Lung (tissue), 12 donors: ENCODE results near the gene PRKG1. TPM values are rescaled to one million over a fixed set of nuclear protein-coding genes. Genes with fewer than 3 reads are reported as not detected.

Experiments used
- ATAC-seq: fragments of 200-7000 bp; cut with Tn5 transposase; one replicate; pipeline ENCODE4 v1.9.1; 2020; ENCODE audit warnings: moderate number of reproducible peaks; ENCODE audit not compliant: insufficient read depth, low FRiP score
- DNase-seq, 3 donors: peaks; one replicate each; pipeline ENCODE4 v3.0.0-alpha.2; 2013 to 2017
- H3K27ac ChIP-seq, 2 donors: one replicate each; pipeline ENCODE4 v1.5.1; 2013; ENCODE audit warnings: mild to moderate bottlenecking in 2 of 2, moderate library complexity in 2 of 2, control low read depth in 1 of 2, inconsistent platforms in 1 of 2, low read depth in 1 of 2, low read length in 1 of 2
- H3K27me3 ChIP-seq, 3 donors: one replicate each; pipeline ENCODE4 v1.5.1; 2013; ENCODE audit warnings: low read length in 2 of 3; ENCODE audit not compliant: control insufficient read depth in 3 of 3, insufficient read depth in 3 of 3
- H3K36me3 ChIP-seq, 4 donors: one replicate each; pipeline ENCODE4 v1.5.1; 2013; ENCODE audit warnings: low read length in 4 of 4, mild to moderate bottlenecking in 1 of 4, moderate library complexity in 1 of 4; ENCODE audit not compliant: control insufficient read depth in 4 of 4, insufficient read depth in 4 of 4
- H3K4me1 ChIP-seq, 5 donors: one replicate each; pipeline ENCODE4 v1.5.1; 2013; ENCODE audit warnings: low read length in 5 of 5, mild to moderate bottlenecking in 2 of 5, moderate library complexity in 1 of 5; ENCODE audit not compliant: control insufficient read depth in 5 of 5, insufficient read depth in 5 of 5
- H3K4me3 ChIP-seq: one replicate; pipeline ENCODE4 v1.5.1; 2013; ENCODE audit warnings: mild to moderate bottlenecking, control low read depth, moderate library complexity
- H3K9ac ChIP-seq, 2 donors: one replicate each; pipeline ENCODE4 v1.5.1; 2013; ENCODE audit warnings: low read length in 2 of 2, control low read depth in 1 of 2; ENCODE audit not compliant: insufficient read depth in 1 of 2
- H3K9me3 ChIP-seq, 4 donors: one replicate each; pipeline ENCODE4 v1.5.1; 2013; ENCODE audit warnings: low read length in 3 of 4, mild to moderate bottlenecking in 1 of 4, moderate library complexity in 1 of 4; ENCODE audit not compliant: control insufficient read depth in 4 of 4, insufficient read depth in 3 of 4
- CTCF ChIP-seq: IDR thresholded peaks from 2 replicates; pipeline ENCODE4 v1.5.1; 2012; ENCODE audit warnings: mild to moderate bottlenecking; ENCODE audit errors: control extremely low read depth, extremely low read depth
- WGBS, 2 donors: extraction: QIAGEN DNeasy Blood & Tissue Kit; methylation state at CpG; one replicate each; pipeline ENCODE4 v1.1.7; 2013; 5-methylcytosine and 5-hydroxymethylcytosine counted together
- polyA plus RNA-seq, 2 donors: library from polyadenylated mRNA; stranded (reverse); fragments of 200-250 nt; gene quantifications; one replicate each; pipeline ENCODE4 v1.2.1, GENCODE V29; 2013
- total RNA-seq, 2 donors: library from RNA; depleted of rRNA in 1 of 2; stranded (reverse); fragments of >200 nt in 1 of 2; gene quantifications; one replicate each; pipeline ENCODE4 v1.2.1, GENCODE V29; 2014 to 2021
- donor health status: control.
- donor health status: control.
- donor health status: Bipolar disorder and iron deficiency.
- donor health status: healthy.
- donor health status: DM: yes; HTN: yes; CAD: no.

PRKG1 gene
- total and polyA plus RNA-seq, 4 donors = 2.1 to 50.8 (median 15.1) TPM

- no peak for ATAC-seq
- H3K27ac ChIP-seq = no peak overlapping the region
Measured at GRCh38 chr10:52129410-52130178, 1055.3 kb downstream of the PRKG1 start.

GRCh38 chr10:52135101-52135500, 1060.8 kb downstream of the PRKG1 start:
- Histone ChIP-seq H3K36me3 (peaks cover 0 to 2% (median 0%) of the 10 kb centered on the region in 4 donors), H3K9ac (no peak overlapping the region), H3K27ac (no peak overlapping the region), H3K4me3 (no peak overlapping the region), H3K4me1 (no peaks in the 10 kb centered on the region), H3K9me3 (no peaks in the 10 kb centered on the region), H3K27me3 (no peaks in the 10 kb centered on the region)
- DNase-seq = no peak
- WGBS, 2 donors = 74 to 75% methylated on average over 2 of the region's 2 CpGs
- no peak for ATAC-seq
- no peak for TF ChIP-seq CTCF

More at GRCh38 chr10:52129410-52130178, 1055.3 kb downstream of the PRKG1 start:
- H3K4me1 ChIP-seq = no peaks in the 10 kb centered on the region
- H3K9me3 ChIP-seq = no peaks in the 10 kb centered on the region
- H3K4me3 ChIP-seq = no peak overlapping the region
- H3K27me3 ChIP-seq = no peaks in the 10 kb centered on the region
- WGBS, 2 donors = 93 to 98% methylated on average over 3 of the region's 3 CpGs
- no peak for DNase-seq
- TF ChIP-seq CTCF = no peak
- no peak overlapping the region for H3K9ac ChIP-seq
- no peaks in the 10 kb centered on the region for H3K36me3 ChIP-seq

GRCh38 chr10:52136921-52137320, 1062.6 kb downstream of the PRKG1 start:
- Histone ChIP-seq H3K9ac (no peak overlapping the region), H3K4me1 (no peaks in the 10 kb centered on the region), H3K27me3 (no peaks in the 10 kb centered on the region), H3K36me3 (peaks cover 0 to 2% (median 0%) of the 10 kb centered on the region in 4 donors), H3K27ac (no peak overlapping the region), H3K4me3 (no peak overlapping the region), H3K9me3 (no peaks in the 10 kb centered on the region)
- ATAC-seq (no peak), DNase-seq (no peak)
- no peak for TF ChIP-seq CTCF
- WGBS, 2 donors = 93 to 95% methylated on average over 2 of the region's 2 CpGs
